ENCODE data around the gene ZDHHC11B. TPM values are rescaled to one million over a fixed set of nuclear protein-coding genes. Genes with fewer than 3 reads are reported as not detected.

Gene ZDHHC11B
- total RNA-seq, 2 experiments from 2014 or later: 0.59 TPM; not detected in 1

DNA sequence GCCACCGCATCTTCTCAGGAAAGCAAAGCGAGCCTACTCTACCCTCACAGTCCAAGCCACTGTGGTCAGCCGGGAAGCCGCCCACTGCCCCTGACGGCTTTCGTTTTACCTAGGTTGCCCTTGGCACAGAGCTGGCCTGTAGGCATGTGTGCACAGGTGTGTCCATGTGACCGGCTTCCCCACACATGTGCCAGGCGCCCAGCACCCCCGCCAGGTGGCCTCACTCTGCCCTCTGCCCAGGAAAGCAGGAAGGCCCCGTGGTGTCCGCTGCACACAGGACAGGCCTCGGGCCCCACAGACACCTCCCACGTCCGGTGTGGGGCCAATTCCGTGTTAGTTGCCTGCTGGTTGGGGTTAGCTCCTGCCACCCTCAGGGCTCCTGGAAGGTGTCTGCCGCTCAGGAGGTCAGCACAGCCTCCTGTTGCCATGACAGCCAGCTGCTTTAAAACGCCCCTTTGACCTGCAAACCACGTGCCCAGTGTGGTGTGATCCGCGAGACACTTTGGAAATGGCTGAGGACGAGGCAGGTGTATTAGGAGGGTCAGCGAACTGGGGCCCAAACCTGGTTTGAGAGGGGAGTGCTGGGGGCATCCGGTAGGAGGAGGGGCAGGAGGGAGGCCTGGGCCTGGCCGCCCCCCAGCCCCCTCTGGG, 120.1 kb downstream of the ZDHHC11B start:
- Mint-ChIP-seq H3K9me3 (no peaks in the 10 kb centered on the region), H3K27ac (no peak overlapping the region), H3K36me3 (ENCODE audit: low read depth) (peaks cover 22% of the 10 kb centered on the region), H3K4me3 (no peak overlapping the region), H3K4me1 (ENCODE audit: low read depth) (no peaks in the 10 kb centered on the region), H3K27me3 (no peaks in the 10 kb centered on the region)
- POLR2A ChIA-PET: interaction anchor here (0.9 kb wide), 1 partner anchor 9 kb away, joined by 3 read pairs; no protein-coding TSS in a partner anchor
- CTCF ChIA-PET: no interaction called here
- no peak for ATAC-seq
- intact Hi-C loops (cut with micrococcal nuclease): no loop called here
- DNase-seq: no peak
- TF ChIP-seq, protein P1, sequence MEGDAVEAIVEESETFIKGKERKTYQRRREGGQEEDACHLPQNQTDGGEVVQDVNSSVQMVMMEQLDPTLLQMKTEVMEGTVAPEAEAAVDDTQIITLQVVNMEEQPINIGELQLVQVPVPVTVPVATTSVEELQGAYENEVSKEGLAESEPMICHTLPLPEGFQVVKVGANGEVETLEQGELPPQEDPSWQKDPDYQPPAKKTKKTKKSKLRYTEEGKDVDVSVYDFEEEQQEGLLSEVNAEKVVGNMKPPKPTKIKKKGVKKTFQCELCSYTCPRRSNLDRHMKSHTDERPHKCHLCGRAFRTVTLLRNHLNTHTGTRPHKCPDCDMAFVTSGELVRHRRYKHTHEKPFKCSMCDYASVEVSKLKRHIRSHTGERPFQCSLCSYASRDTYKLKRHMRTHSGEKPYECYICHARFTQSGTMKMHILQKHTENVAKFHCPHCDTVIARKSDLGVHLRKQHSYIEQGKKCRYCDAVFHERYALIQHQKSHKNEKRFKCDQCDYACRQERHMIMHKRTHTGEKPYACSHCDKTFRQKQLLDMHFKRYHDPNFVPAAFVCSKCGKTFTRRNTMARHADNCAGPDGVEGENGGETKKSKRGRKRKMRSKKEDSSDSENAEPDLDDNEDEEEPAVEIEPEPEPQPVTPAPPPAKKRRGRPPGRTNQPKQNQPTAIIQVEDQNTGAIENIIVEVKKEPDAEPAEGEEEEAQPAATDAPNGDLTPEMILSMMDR (IDR thresholded peaks at IDR 0.05): no peak

DNA sequence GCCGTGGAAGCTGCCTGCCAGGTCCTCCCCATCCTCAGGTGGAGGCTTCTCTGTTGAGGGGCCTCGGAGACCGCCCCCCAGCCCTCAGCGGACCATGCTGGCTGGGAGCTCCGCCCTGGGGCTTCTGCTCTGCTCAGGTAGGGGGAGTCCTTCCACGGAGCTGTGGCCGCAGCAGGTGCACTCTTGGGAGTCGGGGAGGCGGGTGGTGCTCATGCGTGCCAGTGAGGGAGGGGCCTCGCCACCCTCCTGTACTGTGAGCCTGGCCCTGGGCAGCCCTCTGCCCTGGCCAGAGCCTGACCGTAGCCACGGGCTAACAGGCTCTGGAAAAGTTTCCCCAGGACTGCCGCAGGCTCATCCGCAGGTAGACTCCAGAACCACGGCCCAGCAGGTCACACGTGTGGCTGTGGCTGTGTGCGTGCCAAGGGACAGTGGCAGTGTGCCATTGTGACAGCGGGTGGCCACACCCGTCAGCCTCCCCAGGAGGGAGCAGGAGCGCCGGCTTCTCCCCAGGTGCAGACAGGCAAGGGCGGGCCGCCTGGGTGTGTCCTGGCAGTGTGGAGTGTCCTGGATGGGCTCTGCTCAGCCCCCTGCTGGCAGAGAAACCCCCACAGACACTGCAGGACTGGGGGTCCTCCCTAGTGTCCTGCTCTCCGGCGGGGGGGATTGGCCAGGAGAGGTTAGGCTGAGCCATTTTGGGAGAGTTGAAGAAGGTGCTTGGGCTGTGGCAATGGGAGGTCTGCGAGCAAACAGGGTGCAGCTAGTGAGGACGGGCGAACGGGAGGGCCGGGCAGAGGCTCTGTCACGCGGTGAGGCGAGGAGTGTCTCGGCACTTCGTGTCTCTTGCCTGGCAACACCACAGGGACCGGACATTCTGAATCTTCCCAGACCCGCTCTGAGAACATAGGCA, 120.8 kb downstream of the ZDHHC11B start:
- Mint-ChIP-seq H3K27me3 (no peaks in the 10 kb centered on the region), H3K4me3 (no peak overlapping the region)
- TF ChIP-seq, protein P1 (IDR thresholded peaks at IDR 0.05): no peak

DNA sequence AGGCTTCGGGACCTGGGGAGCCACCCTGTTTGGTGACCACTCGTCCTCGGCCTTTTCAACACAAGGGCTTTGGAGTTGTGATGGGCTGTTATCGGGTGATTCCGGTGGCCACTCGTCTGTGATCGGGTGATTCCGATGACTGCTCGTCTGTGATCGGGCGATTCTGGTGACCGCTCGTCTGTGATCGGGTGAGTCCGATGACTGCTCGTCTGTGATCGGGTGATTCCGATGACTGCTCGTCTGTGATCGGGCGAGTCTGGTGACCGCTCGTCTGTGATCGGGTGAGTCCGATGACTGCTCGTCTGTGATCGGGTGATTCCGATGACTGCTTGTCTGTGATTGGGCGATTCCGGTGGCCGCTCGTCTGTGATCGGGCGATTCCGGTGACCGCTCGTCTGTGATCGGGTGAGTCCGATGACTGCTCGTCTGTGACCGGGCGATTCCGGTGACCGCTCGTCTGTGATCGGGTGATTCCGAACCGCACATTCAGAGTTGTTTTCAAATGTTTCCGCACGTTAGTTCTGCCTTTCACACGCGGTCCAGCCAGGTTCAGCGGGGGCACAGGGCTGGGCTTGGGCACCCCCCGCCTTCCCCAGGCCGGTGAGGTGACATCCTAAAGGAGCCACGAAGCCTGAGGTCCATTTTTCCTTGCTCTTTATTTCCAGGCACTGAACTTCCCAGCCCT, 121.6 kb downstream of the ZDHHC11B start:
- ChIA-PET POLR2A (no interaction called here), CTCF (no interaction called here)
- no peaks in the 10 kb centered on the region for H3K9me3 Mint-ChIP-seq
- ATAC-seq (no peak), DNase-seq (no peak)
- TF ChIP-seq, protein P1 (IDR thresholded peaks at IDR 0.05): no peak
- H3K27ac Mint-ChIP-seq: no peak overlapping the region
- no peaks in the 10 kb centered on the region for H3K4me1 Mint-ChIP-seq (ENCODE audit: low read depth)
- H3K27me3 Mint-ChIP-seq: no peaks in the 10 kb centered on the region
- no peak overlapping the region for H3K4me3 Mint-ChIP-seq
- intact Hi-C loops (cut with micrococcal nuclease): no loop called here
- H3K36me3 Mint-ChIP-seq (ENCODE audit: low read depth): peaks cover 32% of the 10 kb centered on the region

More for the DNA sequence above, 120.8 kb downstream of the ZDHHC11B start:
- Mint-ChIP-seq H3K27ac (no peak overlapping the region), H3K4me1 (ENCODE audit: low read depth) (no peaks in the 10 kb centered on the region), H3K36me3 (ENCODE audit: low read depth) (peaks cover 28% of the 10 kb centered on the region), H3K9me3 (no peaks in the 10 kb centered on the region)
- no peak for DNase-seq
- ChIA-PET POLR2A (interaction anchor here (0.9 kb wide), 1 partner anchor 10 kb away, joined by 3 read pairs; no protein-coding TSS in a partner anchor), CTCF (no interaction called here)
- ATAC-seq: no peak
- intact Hi-C loops (cut with micrococcal nuclease): no loop called here

DNA sequence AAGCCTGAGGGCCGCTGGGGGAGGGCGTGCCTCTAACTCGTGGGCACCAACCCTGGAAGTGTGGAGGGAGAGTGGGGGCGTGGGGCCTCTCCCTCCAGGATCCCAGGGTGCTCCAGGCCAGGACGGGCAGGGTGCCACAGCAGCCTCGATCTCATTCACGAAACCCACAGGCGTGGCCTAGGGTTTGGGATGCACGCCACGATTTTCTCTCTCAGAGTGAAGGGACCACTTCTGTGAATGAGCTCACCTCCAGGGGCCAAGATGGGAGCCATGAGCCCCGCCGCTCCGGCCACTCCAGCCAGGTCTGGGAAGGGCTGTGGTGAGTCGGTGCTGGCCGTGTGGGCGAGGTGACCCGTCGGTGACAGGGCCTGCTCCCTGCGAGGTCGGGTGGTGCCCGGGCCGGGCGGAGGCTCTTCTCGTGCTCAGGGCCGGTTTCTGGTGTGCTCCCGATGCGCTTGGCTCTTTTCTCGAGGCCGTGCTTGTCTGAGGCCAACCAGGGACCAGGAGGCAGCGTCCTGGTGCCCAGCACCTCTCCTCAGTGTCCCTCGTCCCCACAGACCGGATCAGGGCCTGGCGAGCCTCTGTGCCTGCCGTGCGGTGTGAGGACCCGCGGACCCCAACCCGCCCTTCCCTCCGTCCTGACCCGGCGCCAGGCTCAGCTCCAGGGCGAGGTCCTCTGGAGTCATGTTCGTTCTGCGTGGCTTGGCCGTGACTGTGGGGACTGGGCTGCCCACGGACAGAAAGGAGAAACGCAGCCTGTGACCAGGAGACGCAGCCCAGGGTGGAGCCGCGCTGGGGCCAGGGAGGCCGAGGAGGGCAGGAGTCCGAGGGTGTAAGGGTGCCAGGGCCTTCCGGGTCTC, 122.4 kb downstream of the ZDHHC11B start:
- DNase-seq (no peak), ATAC-seq (no peak)
- intact Hi-C loops (cut with micrococcal nuclease): no loop called here
- TF ChIP-seq, protein P1 (IDR thresholded peaks at IDR 0.05): no peak
- H3K27ac Mint-ChIP-seq: no peak overlapping the region
- no peaks in the 10 kb centered on the region for H3K4me1 Mint-ChIP-seq (ENCODE audit: low read depth)
- ChIA-PET POLR2A (no interaction called here), CTCF (no interaction called here)
- H3K36me3 Mint-ChIP-seq (ENCODE audit: low read depth): peaks cover 33% of the 10 kb centered on the region
- no peak overlapping the region for H3K4me3 Mint-ChIP-seq
- no peaks in the 10 kb centered on the region for H3K27me3 Mint-ChIP-seq
- H3K9me3 Mint-ChIP-seq: no peaks in the 10 kb centered on the region

All from activated CD8-positive, alpha-beta T cell treated with anti-CD3 and anti-CD28 coated beads for 36 hours (primary cell).